Panc1 (cell line): ENCODE data around the gene EYS. TPM values are rescaled to one million over a fixed set of nuclear protein-coding genes. Genes with fewer than 3 reads are reported as not detected.

ENCODE experiments used
- ATAC-seq: fragments of 200-7000 bp; cut with Tn5 transposase; 2 replicates; pipeline ENCODE4 v1.9.1; 2020; ENCODE audit warnings: mild to moderate bottlenecking, moderate library complexity
- BruUV-seq: library from RNA; stranded (reverse); fragments of 400-500 nt; replicated peaks from 2 replicates; lab custom pipeline; 2021; lab: Mats Ljungman, UMichigan
- CTCF ChIA-PET: fragments of 300-600 bp; sonication (Branson Sonifier 250); formaldehyde crosslinking; loops from one replicate; lab custom pipeline; 2022; ENCODE audit warnings: antibody characterized with exemption; lab: Charles Lee
- POLR2A ChIA-PET: fragments of 300-600 bp; sonication (Branson Sonifier 250); formaldehyde crosslinking; loops from one replicate; lab custom pipeline; 2022; ENCODE audit warnings: antibody characterized with exemption; lab: Charles Lee
- DNase-seq: peaks from one replicate; pipeline ENCODE4 v3.0.0-alpha.2; 2010; ENCODE audit warnings: low read depth, low spot score
- H3K27ac ChIP-seq: 2 replicates; pipeline ENCODE4 v1.5.1; 2011; ENCODE audit warnings: mild to moderate bottlenecking, low read length, inconsistent platforms
- H3K27me3 ChIP-seq: fragments of 200-500 bp; sonication (Bioruptor generic); 2 replicates; pipeline ENCODE4 v1.6.0; 2014; ENCODE audit warnings: low read length, inconsistent platforms; ENCODE audit not compliant: control insufficient read depth, insufficient read depth
- H3K36me3 ChIP-seq: fragments of 200-500 bp; sonication (Bioruptor generic); 2 replicates; pipeline ENCODE4 v1.5.1; 2014; ENCODE audit warnings: inconsistent platforms, mild to moderate bottlenecking, low read length, moderate library complexity; ENCODE audit not compliant: control insufficient read depth, insufficient read depth
- H3K4me1 ChIP-seq: 2 replicates; pipeline ENCODE4 v1.5.1; 2011; ENCODE audit warnings: inconsistent platforms, mild to moderate bottlenecking, low read length, moderate library complexity; ENCODE audit not compliant: control insufficient read depth, insufficient read depth
- H3K4me3 ChIP-seq, 2 experiments: 2 replicates each; pipeline ENCODE4 v1.5.1; 2011 to 2012; ENCODE audit warnings: low read depth in 2 of 2, low read length in 2 of 2, mild to moderate bottlenecking in 2 of 2, inconsistent platforms in 1 of 2, moderate library complexity in 1 of 2
- H3K9me3 ChIP-seq: fragments of 200-500 bp; sonication (Bioruptor generic); 2 replicates; pipeline ENCODE4 v1.5.1; 2014; ENCODE audit warnings: low read depth, mild to moderate bottlenecking, inconsistent platforms, low read length, moderate library complexity; ENCODE audit not compliant: control insufficient read depth, insufficient read depth
- CTCF ChIP-seq: fragments of 450-650 bp; IDR thresholded peaks from 2 replicates; pipeline ENCODE4 v1.5.1; 2017; ENCODE audit warnings: mild to moderate bottlenecking
- POLR2AphosphoS5 ChIP-seq: IDR thresholded peaks from 2 replicates; pipeline ENCODE4 v1.6.1; 2012; ENCODE audit warnings: mild to moderate bottlenecking, low read depth, low read length, moderate library complexity
- REST ChIP-seq, 2 experiments: IDR thresholded peaks; 2 replicates each; pipeline ENCODE4 v1.6.1; 2011 to 2012; ENCODE audit warnings: low read depth in 2 of 2, control low read depth in 1 of 2, low read length in 1 of 2, mild to moderate bottlenecking in 1 of 2, moderate library complexity in 1 of 2; ENCODE audit not compliant: insufficient read depth in 1 of 2
- SIN3A ChIP-seq: IDR thresholded peaks from 2 replicates; pipeline ENCODE4 v1.6.1; 2012; ENCODE audit warnings: low read depth, mild to moderate bottlenecking, low read length, moderate library complexity, borderline replicate concordance; ENCODE audit not compliant: insufficient read depth
- TCF7L2 ChIP-seq: IDR thresholded peaks from 2 replicates; pipeline ENCODE4 v1.6.1; 2011; ENCODE audit warnings: mild to moderate bottlenecking, low read depth, low read length, inconsistent platforms
- in situ Hi-C: cut with HindIII; loops from 2 replicates; pipeline ENCODE4 v1.10.0; 2016; ENCODE audit warnings: low sequenced_read_pairs, low pct_unique_long_range_greater_than_20kb
- intact Hi-C: fragments of 100-400 bp; cut with micrococcal nuclease; formaldehyde crosslinking; loops from one replicate; pipeline ENCODE4 v1.10.0; 2022; ENCODE audit not compliant: unreplicated experiment
- total RNA-seq: library from RNA; stranded (reverse); gene quantifications from one replicate; pipeline ENCODE4 v1.2.1, GENCODE V29; 2021; ENCODE audit not compliant: unreplicated experiment

Gene EYS
- total RNA-seq, 1 experiment from 2014 or later, result not detected

- CTCF ChIA-PET, result no interaction called here
- Histone ChIP-seq H3K4me1 (no peaks in the 10 kb centered on the region), H3K9me3 (no peaks in the 10 kb centered on the region), H3K4me3 (no peak overlapping the region), H3K27ac (no peak overlapping the region), H3K27me3 (no peaks in the 10 kb centered on the region), H3K36me3 (no peaks in the 10 kb centered on the region)
- TF ChIP-seq CTCF (no peak), TCF7L2 (no peak), POLR2AphosphoS5 (no peak), SIN3A (no peak), REST (IDR thresholded peaks at IDR 0.05; ENCODE audit: insufficient read depth in 1 of 2, low read depth in 2 of 2, low read length in 1 of 2) (no peak)
- intact Hi-C loops, result no loop called here
- in situ Hi-C loops, result no loop called here
- DNase-seq (no peak), ATAC-seq (no peak)
- POLR2A ChIA-PET, result no interaction called here
- BruUV-seq, result no TSS peak
Observed at GRCh38 chr6:64807785-64808184, 899.2 kb downstream of the EYS start.

- intact Hi-C loops, result no loop called here
- DNase-seq (no peak), ATAC-seq (no peak)
- Histone ChIP-seq H3K4me3 (no peak overlapping the region), H3K9me3 (no peaks in the 10 kb centered on the region), H3K27ac (no peak overlapping the region), H3K4me1 (no peaks in the 10 kb centered on the region), H3K36me3 (no peaks in the 10 kb centered on the region), H3K27me3 (no peaks in the 10 kb centered on the region)
- no peak for TF ChIP-seq POLR2AphosphoS5
- TF ChIP-seq REST (IDR thresholded peaks at IDR 0.05; ENCODE audit: insufficient read depth in 1 of 2, low read depth in 2 of 2, low read length in 1 of 2), result no peak
- no peak for TF ChIP-seq SIN3A
- no peak for TF ChIP-seq TCF7L2
- no peak for TF ChIP-seq CTCF
- in situ Hi-C loops, result no loop called here
- ChIA-PET POLR2A (no interaction called here), CTCF (no interaction called here)
- no TSS peak for BruUV-seq
Observed at GRCh38 chr6:64803470-64804166, 903.4 kb downstream of the EYS start.
